ENCODE measurements around the gene ZSWIM8.
"Not testable (repeated sequence)": the region's sequence is repeated elsewhere in the genome, so short reads cannot be mapped to it uniquely, and the experiment has no call there.

Gene ZSWIM8

GRCh38 chr10:73780966-73781365, 4.4 kb upstream of the ZSWIM8 start:
- no peak for TF ChIP-seq JUND (IDR thresholded peaks at IDR 0.05; ENCODE audit: low read depth)
- in situ Hi-C loops (cut with HindIII; ENCODE audit: low pct_unique_long_range_greater_than_20kb, low sequenced_read_pairs), result no loop called here
- DNase-seq (ENCODE audit: low read depth in 1 of 2, low spot score in 1 of 2), result peak in 1 of 2 experiments; percentile 54

GRCh38 chr10:73781548-73781878, 3.9 kb upstream of the ZSWIM8 start:
- TF ChIP-seq JUND (IDR thresholded peaks at IDR 0.05; ENCODE audit: low read depth), result no peak
- in situ Hi-C loops (cut with HindIII; ENCODE audit: low pct_unique_long_range_greater_than_20kb, low sequenced_read_pairs), result no loop called here
- no peak for DNase-seq (ENCODE audit: low read depth in 1 of 2, low spot score in 1 of 2)

- in situ Hi-C loops (cut with HindIII; ENCODE audit: low pct_unique_long_range_greater_than_20kb, low sequenced_read_pairs), result no loop called here
- TF ChIP-seq JUND (IDR thresholded peaks at IDR 0.05; ENCODE audit: low read depth), result no peak
- peak; percentile 93 for DNase-seq (ENCODE audit: low read depth in 1 of 2, low spot score in 1 of 2)
These were observed 3.3 kb upstream of the ZSWIM8 start, which contains the start of gene CHCHD1 for GRCh38 chr10:73781879-73782748. Gene CHCHD1 (plus strand): TSS chr10:73782048. CDS start chr10:73782076, 28 bp downstream.

GRCh38 chr10:73782749-73783085, 2.7 kb upstream of the ZSWIM8 start:
- TF ChIP-seq JUND (IDR thresholded peaks at IDR 0.05; ENCODE audit: low read depth), result no peak
- DNase-seq (ENCODE audit: low read depth in 1 of 2, low spot score in 1 of 2), result no peak
- in situ Hi-C loops (cut with HindIII; ENCODE audit: low pct_unique_long_range_greater_than_20kb, low sequenced_read_pairs), result no loop called here

GRCh38 chr10:73785721-73786511, 510 bp downstream of the ZSWIM8 start:
- peak; percentile 71 to 87 for DNase-seq (ENCODE audit: low read depth in 1 of 2, low spot score in 1 of 2)
- TF ChIP-seq JUND (IDR thresholded peaks at IDR 0.05; ENCODE audit: low read depth), result no peak
- in situ Hi-C loops (cut with HindIII; ENCODE audit: low pct_unique_long_range_greater_than_20kb, low sequenced_read_pairs), result no loop called here

- DNase-seq (ENCODE audit: low read depth in 1 of 2, low spot score in 1 of 2), result no peak
- TF ChIP-seq JUND (IDR thresholded peaks at IDR 0.05; ENCODE audit: low read depth), result no peak
- in situ Hi-C loops (cut with HindIII; ENCODE audit: low pct_unique_long_range_greater_than_20kb, low sequenced_read_pairs), result no loop called here
These were observed 1.1 kb downstream of the ZSWIM8 start for GRCh38 chr10:73786512-73786885.

GRCh38 chr10:73787031-73787800, 1.8 kb downstream of the ZSWIM8 start:
- in situ Hi-C loops (cut with HindIII; ENCODE audit: low pct_unique_long_range_greater_than_20kb, low sequenced_read_pairs), result not testable (repeated sequence)

GRCh38 chr10:73788864-73789658, 3.7 kb downstream of the ZSWIM8 start:
- no peak for TF ChIP-seq JUND (IDR thresholded peaks at IDR 0.05; ENCODE audit: low read depth)
- DNase-seq (ENCODE audit: low read depth in 1 of 2, low spot score in 1 of 2), result no peak
- in situ Hi-C loops (cut with HindIII; ENCODE audit: low pct_unique_long_range_greater_than_20kb, low sequenced_read_pairs), result no loop called here

More at GRCh38 chr10:73787031-73787800, 1.8 kb downstream of the ZSWIM8 start:
- DNase-seq (ENCODE audit: low read depth in 1 of 2, low spot score in 1 of 2), result not testable (repeated sequence)

GRCh38 chr10:73789659-73790055, 4.3 kb downstream of the ZSWIM8 start:
- no peak for TF ChIP-seq JUND (IDR thresholded peaks at IDR 0.05; ENCODE audit: low read depth)
- in situ Hi-C loops (cut with HindIII; ENCODE audit: low pct_unique_long_range_greater_than_20kb, low sequenced_read_pairs), result no loop called here
- no peak for DNase-seq (ENCODE audit: low read depth in 1 of 2, low spot score in 1 of 2)

GRCh38 chr10:73790886-73791625, 5.7 kb downstream of the ZSWIM8 start:
- no peak for DNase-seq (ENCODE audit: low read depth in 1 of 2, low spot score in 1 of 2)
- TF ChIP-seq JUND (IDR thresholded peaks at IDR 0.05; ENCODE audit: low read depth), result no peak
- in situ Hi-C loops (cut with HindIII; ENCODE audit: low pct_unique_long_range_greater_than_20kb, low sequenced_read_pairs), result no loop called here

GRCh38 chr10:73791871-73792400, 6.5 kb downstream of the ZSWIM8 start:
- no peak for DNase-seq (ENCODE audit: low read depth in 1 of 2, low spot score in 1 of 2)
- in situ Hi-C loops (cut with HindIII; ENCODE audit: low pct_unique_long_range_greater_than_20kb, low sequenced_read_pairs), result no loop called here
- no peak for TF ChIP-seq JUND (IDR thresholded peaks at IDR 0.05; ENCODE audit: low read depth)

Data from T47D (cell line).